SK-N-SH (cell line): Measurements from ENCODE around the gene ASIP. TPM values are rescaled to one million over a fixed set of nuclear protein-coding genes. Genes with fewer than 3 reads are reported as not detected.

Source experiments
- CTCF ChIA-PET: fragments of 300-600, 350-600 bp; formaldehyde crosslinking; extraction: SDS; loops from one replicate; lab custom pipeline; 2021; lab: Yijun Ruan, JAX
- POLR2A ChIA-PET: fragments of 350-600 bp; sonication (Branson Sonifier 250); formaldehyde crosslinking; extraction: SDS; loops from one replicate; lab custom pipeline; 2020; ENCODE audit warnings: antibody characterized with exemption, inconsistent platforms; lab: Yijun Ruan, JAX
- DNase-seq: peaks from one replicate; pipeline ENCODE4 v3.0.0; 2012
- H2AFZ ChIP-seq: fragments of 200-600 bp; sonication (generic); 2 replicates; pipeline ENCODE4 v1.8.1; 2016; ENCODE audit warnings: antibody characterized with exemption, mild to moderate bottlenecking, low read depth
- H3F3A ChIP-seq: fragments of 200-600 bp; sonication (generic); replicated peaks from 2 replicates; pipeline ENCODE3; 2016; ENCODE audit warnings: antibody characterized with exemption, mild to moderate bottlenecking; ENCODE audit not compliant: insufficient read depth
- H3K27ac ChIP-seq, 2 experiments: fragments of 200-500 bp in 1 of 2; fragments of 200-600 bp in 1 of 2; sonication (Bioruptor generic) in 1 of 2; sonication (generic), shearing (Covaris generic) in 1 of 2; 2 replicates each; pipeline versions ENCODE4 v1.5.1 to v1.6.1; 2014 to 2016; ENCODE audit warnings: low read depth in 2 of 2, inconsistent platforms in 1 of 2, low read length in 1 of 2, mild to moderate bottlenecking in 1 of 2, mixed read lengths in 1 of 2
- H3K27me3 ChIP-seq: fragments of 200-600 bp; sonication (generic), shearing (Covaris generic); 2 replicates; pipeline ENCODE4 v1.6.1; 2016; ENCODE audit warnings: mixed run types; ENCODE audit not compliant: insufficient read depth
- H3K36me3 ChIP-seq, 2 experiments: fragments of 200-500 bp in 1 of 2; fragments of 200-600 bp in 1 of 2; sonication (Bioruptor generic) in 1 of 2; sonication (generic) in 1 of 2; replicated peaks in 1 of 2; 2 replicates each; pipeline versions ENCODE3 to v1.5.1; 2014 to 2016; ENCODE audit warnings: low read length in 1 of 2, mild to moderate bottlenecking in 1 of 2; ENCODE audit not compliant: insufficient read depth in 2 of 2, control insufficient read depth in 1 of 2
- H3K4me1 ChIP-seq, 2 experiments: fragments of 200-500 bp in 1 of 2; fragments of 200-600 bp in 1 of 2; sonication (Bioruptor generic) in 1 of 2; sonication (generic), shearing (Covaris generic) in 1 of 2; 2 replicates each; pipeline versions ENCODE4 v1.5.1 to v1.6.1; 2014 to 2016; ENCODE audit warnings: low read depth in 1 of 2, low read length in 1 of 2, mixed run types in 1 of 2; ENCODE audit not compliant: insufficient read depth in 2 of 2, control insufficient read depth in 1 of 2
- H3K4me2 ChIP-seq: fragments of 200-600 bp; sonication (generic), shearing (Covaris generic); 2 replicates; pipeline ENCODE4 v1.6.1; 2017; ENCODE audit warnings: mixed run types
- H3K4me3 ChIP-seq, 2 experiments: fragments of 200-500 bp in 1 of 2; fragments of 200-600 bp in 1 of 2; sonication (Bioruptor generic) in 1 of 2; sonication (generic), shearing (Covaris generic) in 1 of 2; 2 replicates each; pipeline versions ENCODE4 v1.5.1 to v1.8.1; 2014 to 2016; ENCODE audit warnings: low read depth in 2 of 2, inconsistent platforms in 1 of 2, low read length in 1 of 2, mild to moderate bottlenecking in 1 of 2, mixed read lengths in 1 of 2, moderate library complexity in 1 of 2
- H3K79me2 ChIP-seq: fragments of 200-600 bp; sonication (generic); 2 replicates; pipeline ENCODE4 v1.8.1; 2017; ENCODE audit warnings: mild to moderate bottlenecking; ENCODE audit not compliant: insufficient read depth
- H3K9ac ChIP-seq: fragments of 200-600 bp; sonication (generic); 2 replicates; pipeline ENCODE4 v1.6.1; 2017; ENCODE audit warnings: mixed run types
- H3K9me2 ChIP-seq: fragments of 200-600 bp; sonication (generic); 2 replicates; pipeline ENCODE4 v1.6.1; 2017; ENCODE audit warnings: mixed run types
- H3K9me3 ChIP-seq: fragments of 200-600 bp; sonication (generic); 2 replicates; pipeline ENCODE4 v1.6.1; 2017; ENCODE audit warnings: mixed run types, mild to moderate bottlenecking, moderate library complexity
- H4K20me1 ChIP-seq: fragments of 200-600 bp; sonication (generic); 2 replicates; pipeline ENCODE4 v1.6.1; 2017; ENCODE audit warnings: mild to moderate bottlenecking, mixed run types; ENCODE audit not compliant: insufficient read depth
- CHD2 ChIP-seq: fragments of 150-350 bp; IDR thresholded peaks from 2 replicates; pipeline ENCODE4 v1.6.1; 2018; ENCODE audit warnings: low read length; ENCODE audit not compliant: partially characterized antibody
- EZH2phosphoT487 ChIP-seq: fragments of 200-600 bp; sonication (generic); IDR thresholded peaks from 2 replicates; pipeline ENCODE4 v1.6.1; 2017; ENCODE audit warnings: low read depth, mixed run types, mild to moderate bottlenecking, antibody characterized with exemption, moderate library complexity, borderline replicate concordance
- FOSL2 ChIP-seq: IDR thresholded peaks from 2 replicates; pipeline ENCODE4 v1.4.0; 2012; ENCODE audit warnings: low read depth, mild to moderate bottlenecking, moderate library complexity, borderline replicate concordance
- FOXM1 ChIP-seq: IDR thresholded peaks from 2 replicates; pipeline ENCODE4 v1.4.0; 2012; ENCODE audit warnings: low read depth, mild to moderate bottlenecking
- GABPA ChIP-seq: IDR thresholded peaks from 2 replicates; pipeline ENCODE4 v1.4.0; 2012; ENCODE audit warnings: low read depth, mild to moderate bottlenecking
- JUND ChIP-seq: IDR thresholded peaks from 2 replicates; pipeline ENCODE4 v1.4.0; 2012
- NFIC ChIP-seq: IDR thresholded peaks from 2 replicates; pipeline ENCODE4 v1.4.0; 2012; ENCODE audit warnings: borderline replicate concordance
- RAD21 ChIP-seq: IDR thresholded peaks from 2 replicates; pipeline ENCODE4 v1.6.1; 2012; ENCODE audit warnings: mild to moderate bottlenecking, low read length
- SIN3A ChIP-seq: IDR thresholded peaks from 2 replicates; pipeline ENCODE4 v1.6.1; 2012; ENCODE audit warnings: low read depth, mild to moderate bottlenecking, low read length, moderate library complexity, borderline replicate concordance
- SMC3 ChIP-seq: IDR thresholded peaks from 2 replicates; pipeline ENCODE4 v1.6.1; 2012; ENCODE audit warnings: low read depth, low read length, improper control_type of control experiment
- TEAD4 ChIP-seq: IDR thresholded peaks from 2 replicates; pipeline ENCODE4 v1.4.0; 2012; ENCODE audit warnings: mild to moderate bottlenecking, borderline replicate concordance; ENCODE audit not compliant: insufficient read depth
- YY1 ChIP-seq: IDR thresholded peaks from 2 replicates; pipeline ENCODE4 v1.4.0; 2012; ENCODE audit warnings: low read depth, mild to moderate bottlenecking
- WGBS: methylation state at CpG from one replicate; pipeline ENCODE4 v1.1.6; 2017; ENCODE audit warnings: low lambda C conversion rate; 5-methylcytosine and 5-hydroxymethylcytosine counted together
- polyA plus RNA-seq, 3 experiments: library from polyadenylated mRNA; depleted of rRNA; stranded (reverse); fragments of >200 nt; gene quantifications; 2 replicates each; pipeline ENCODE4 v1.2.3, GENCODE V29; 2012
- TF ChIP-seq, protein P1 (sequence below): fragments of 150-350 bp; IDR thresholded peaks from 2 replicates; pipeline ENCODE4 v1.6.1; 2017; ENCODE audit warnings: antibody characterized with exemption, low read length, low read depth, borderline replicate concordance
- TF ChIP-seq, protein P2 (sequence below): IDR thresholded peaks from 2 replicates; pipeline ENCODE4 v1.4.0; 2012; ENCODE audit warnings: low read depth, borderline replicate concordance
- TF ChIP-seq, protein P3 (sequence below): fragments of 200-600 bp; sonication (generic); IDR thresholded peaks from 2 replicates; pipeline ENCODE4 v1.6.1; 2017; ENCODE audit warnings: antibody characterized with exemption, mild to moderate bottlenecking, moderate library complexity
- TF ChIP-seq, protein P4 (sequence below): IDR thresholded peaks from 2 replicates; pipeline ENCODE4 v1.6.1; 2012; ENCODE audit warnings: mild to moderate bottlenecking, low read depth, low read length, moderate library complexity
- TF ChIP-seq, protein P5 (sequence below): IDR thresholded peaks from 2 replicates; pipeline ENCODE4 v1.4.0; 2012; ENCODE audit warnings: low read depth

Gene ASIP
- polyA plus RNA-seq, 1 of the 3 experiments (the other 2 are of a cell fraction) = 0.15 TPM

DNA sequence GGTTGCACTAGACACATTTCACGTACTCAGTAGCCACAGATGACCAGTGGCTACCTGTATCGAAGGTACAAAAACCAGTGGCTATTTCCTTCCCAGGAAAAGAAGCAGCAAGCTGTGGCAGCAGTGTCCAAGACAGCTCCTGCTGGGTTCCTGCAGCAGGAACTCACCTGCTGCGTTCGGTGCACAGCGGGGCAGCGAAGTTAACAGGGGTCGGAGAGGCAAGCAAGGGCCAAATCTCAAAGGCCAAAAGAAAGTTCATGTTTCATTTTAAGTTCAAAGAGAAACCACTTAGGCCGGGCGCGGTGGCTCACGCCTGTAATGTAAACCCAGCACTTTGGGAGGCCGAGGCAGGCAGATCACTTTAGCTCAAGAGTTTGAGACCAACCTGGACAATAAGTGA lies 26.9 kb downstream of the ASIP start (continued):
- TF ChIP-seq, protein P1, sequence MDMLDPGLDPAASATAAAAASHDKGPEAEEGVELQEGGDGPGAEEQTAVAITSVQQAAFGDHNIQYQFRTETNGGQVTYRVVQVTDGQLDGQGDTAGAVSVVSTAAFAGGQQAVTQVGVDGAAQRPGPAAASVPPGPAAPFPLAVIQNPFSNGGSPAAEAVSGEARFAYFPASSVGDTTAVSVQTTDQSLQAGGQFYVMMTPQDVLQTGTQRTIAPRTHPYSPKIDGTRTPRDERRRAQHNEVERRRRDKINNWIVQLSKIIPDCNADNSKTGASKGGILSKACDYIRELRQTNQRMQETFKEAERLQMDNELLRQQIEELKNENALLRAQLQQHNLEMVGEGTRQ = no peak
- TF ChIP-seq, protein P2, sequence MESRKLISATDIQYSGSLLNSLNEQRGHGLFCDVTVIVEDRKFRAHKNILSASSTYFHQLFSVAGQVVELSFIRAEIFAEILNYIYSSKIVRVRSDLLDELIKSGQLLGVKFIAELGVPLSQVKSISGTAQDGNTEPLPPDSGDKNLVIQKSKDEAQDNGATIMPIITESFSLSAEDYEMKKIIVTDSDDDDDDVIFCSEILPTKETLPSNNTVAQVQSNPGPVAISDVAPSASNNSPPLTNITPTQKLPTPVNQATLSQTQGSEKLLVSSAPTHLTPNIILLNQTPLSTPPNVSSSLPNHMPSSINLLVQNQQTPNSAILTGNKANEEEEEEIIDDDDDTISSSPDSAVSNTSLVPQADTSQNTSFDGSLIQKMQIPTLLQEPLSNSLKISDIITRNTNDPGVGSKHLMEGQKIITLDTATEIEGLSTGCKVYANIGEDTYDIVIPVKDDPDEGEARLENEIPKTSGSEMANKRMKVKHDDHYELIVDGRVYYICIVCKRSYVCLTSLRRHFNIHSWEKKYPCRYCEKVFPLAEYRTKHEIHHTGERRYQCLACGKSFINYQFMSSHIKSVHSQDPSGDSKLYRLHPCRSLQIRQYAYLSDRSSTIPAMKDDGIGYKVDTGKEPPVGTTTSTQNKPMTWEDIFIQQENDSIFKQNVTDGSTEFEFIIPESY = no peak
- TF ChIP-seq, all 33 proteins: peak for 0

DNA sequence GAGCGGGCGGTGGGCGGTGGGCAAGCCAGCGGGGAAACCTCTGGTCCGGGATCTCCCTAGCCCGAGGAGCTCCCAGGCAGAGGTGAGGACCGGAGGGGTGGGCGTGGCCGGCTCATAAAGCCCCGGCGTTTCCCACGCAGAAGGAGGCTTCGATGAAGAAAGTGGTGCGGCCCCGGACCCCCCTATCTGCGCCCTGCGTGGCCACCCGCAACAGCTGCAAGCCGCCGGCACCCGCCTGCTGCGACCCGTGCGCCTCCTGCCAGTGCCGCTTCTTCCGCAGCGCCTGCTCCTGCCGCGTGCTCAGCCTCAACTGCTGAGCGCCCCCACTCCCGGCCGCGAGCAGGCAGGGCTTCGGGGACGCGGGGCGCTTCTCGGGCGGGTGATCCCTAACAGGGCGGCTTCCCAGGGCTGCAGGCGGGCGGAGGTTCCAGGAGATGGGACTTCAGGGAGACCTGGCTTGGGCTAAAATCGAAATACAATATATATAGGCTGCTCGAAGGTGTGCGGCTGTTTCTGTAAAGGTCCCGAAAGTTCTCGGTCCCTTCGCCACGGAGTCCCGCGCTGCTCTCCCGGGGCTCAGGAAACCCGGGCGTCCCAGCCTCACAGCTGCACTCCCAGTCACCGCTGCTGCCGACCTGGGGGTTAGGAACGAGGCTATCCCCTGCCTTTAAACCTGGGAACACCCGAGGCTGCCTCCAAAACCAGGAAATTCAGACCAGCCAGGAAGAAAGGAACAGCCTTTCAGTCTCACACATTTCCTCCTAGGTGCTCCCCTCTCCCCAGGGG lies 27.8 kb downstream of the ASIP start:
- ChIA-PET POLR2A (no interaction called here), CTCF (no interaction called here)
- H3K4me2 ChIP-seq = no peak overlapping the region
- WGBS = 95% methylated on average over 50 of the region's 58 CpGs
- DNase-seq = no peak
- no peaks in the 10 kb centered on the region for H3K79me2 ChIP-seq
- H3K9me2 ChIP-seq = no peaks in the 10 kb centered on the region
- H2AFZ ChIP-seq = no peak overlapping the region
- H3K27ac ChIP-seq = no peak overlapping the region
- H3K4me3 ChIP-seq = no peak overlapping the region
- no peaks in the 10 kb centered on the region for H3K4me1 ChIP-seq
- no peaks in the 10 kb centered on the region for H3K9me3 ChIP-seq
- H3K36me3 ChIP-seq = peaks cover 6 to 9% of the 10 kb centered on the region in 2 experiments
- H3K9ac ChIP-seq = no peak overlapping the region
- no peaks in the 10 kb centered on the region for H4K20me1 ChIP-seq
- peaks cover 4% of the 10 kb centered on the region for H3F3A ChIP-seq
- H3K27me3 ChIP-seq = no peaks in the 10 kb centered on the region
- TF ChIP-seq FOXM1 (no peak), YY1 (no peak), SMC3 (no peak), CHD2 (no peak), FOSL2 (no peak), JUND (no peak), NFIC (no peak), SIN3A (no peak), TEAD4 (no peak), EZH2phosphoT487 (no peak), RAD21 (no peak), GABPA (no peak)
- TF ChIP-seq, protein P2 = no peak
- TF ChIP-seq, protein P3, sequence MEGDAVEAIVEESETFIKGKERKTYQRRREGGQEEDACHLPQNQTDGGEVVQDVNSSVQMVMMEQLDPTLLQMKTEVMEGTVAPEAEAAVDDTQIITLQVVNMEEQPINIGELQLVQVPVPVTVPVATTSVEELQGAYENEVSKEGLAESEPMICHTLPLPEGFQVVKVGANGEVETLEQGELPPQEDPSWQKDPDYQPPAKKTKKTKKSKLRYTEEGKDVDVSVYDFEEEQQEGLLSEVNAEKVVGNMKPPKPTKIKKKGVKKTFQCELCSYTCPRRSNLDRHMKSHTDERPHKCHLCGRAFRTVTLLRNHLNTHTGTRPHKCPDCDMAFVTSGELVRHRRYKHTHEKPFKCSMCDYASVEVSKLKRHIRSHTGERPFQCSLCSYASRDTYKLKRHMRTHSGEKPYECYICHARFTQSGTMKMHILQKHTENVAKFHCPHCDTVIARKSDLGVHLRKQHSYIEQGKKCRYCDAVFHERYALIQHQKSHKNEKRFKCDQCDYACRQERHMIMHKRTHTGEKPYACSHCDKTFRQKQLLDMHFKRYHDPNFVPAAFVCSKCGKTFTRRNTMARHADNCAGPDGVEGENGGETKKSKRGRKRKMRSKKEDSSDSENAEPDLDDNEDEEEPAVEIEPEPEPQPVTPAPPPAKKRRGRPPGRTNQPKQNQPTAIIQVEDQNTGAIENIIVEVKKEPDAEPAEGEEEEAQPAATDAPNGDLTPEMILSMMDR = no peak
- TF ChIP-seq, protein P4, sequence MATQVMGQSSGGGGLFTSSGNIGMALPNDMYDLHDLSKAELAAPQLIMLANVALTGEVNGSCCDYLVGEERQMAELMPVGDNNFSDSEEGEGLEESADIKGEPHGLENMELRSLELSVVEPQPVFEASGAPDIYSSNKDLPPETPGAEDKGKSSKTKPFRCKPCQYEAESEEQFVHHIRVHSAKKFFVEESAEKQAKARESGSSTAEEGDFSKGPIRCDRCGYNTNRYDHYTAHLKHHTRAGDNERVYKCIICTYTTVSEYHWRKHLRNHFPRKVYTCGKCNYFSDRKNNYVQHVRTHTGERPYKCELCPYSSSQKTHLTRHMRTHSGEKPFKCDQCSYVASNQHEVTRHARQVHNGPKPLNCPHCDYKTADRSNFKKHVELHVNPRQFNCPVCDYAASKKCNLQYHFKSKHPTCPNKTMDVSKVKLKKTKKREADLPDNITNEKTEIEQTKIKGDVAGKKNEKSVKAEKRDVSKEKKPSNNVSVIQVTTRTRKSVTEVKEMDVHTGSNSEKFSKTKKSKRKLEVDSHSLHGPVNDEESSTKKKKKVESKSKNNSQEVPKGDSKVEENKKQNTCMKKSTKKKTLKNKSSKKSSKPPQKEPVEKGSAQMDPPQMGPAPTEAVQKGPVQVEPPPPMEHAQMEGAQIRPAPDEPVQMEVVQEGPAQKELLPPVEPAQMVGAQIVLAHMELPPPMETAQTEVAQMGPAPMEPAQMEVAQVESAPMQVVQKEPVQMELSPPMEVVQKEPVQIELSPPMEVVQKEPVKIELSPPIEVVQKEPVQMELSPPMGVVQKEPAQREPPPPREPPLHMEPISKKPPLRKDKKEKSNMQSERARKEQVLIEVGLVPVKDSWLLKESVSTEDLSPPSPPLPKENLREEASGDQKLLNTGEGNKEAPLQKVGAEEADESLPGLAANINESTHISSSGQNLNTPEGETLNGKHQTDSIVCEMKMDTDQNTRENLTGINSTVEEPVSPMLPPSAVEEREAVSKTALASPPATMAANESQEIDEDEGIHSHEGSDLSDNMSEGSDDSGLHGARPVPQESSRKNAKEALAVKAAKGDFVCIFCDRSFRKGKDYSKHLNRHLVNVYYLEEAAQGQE = no peak
- TF ChIP-seq, protein P5, sequence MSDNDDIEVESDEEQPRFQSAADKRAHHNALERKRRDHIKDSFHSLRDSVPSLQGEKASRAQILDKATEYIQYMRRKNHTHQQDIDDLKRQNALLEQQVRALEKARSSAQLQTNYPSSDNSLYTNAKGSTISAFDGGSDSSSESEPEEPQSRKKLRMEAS = no peak
- TF ChIP-seq, protein P1 = no peak
